ENCODE data around the gene FBXO5.

Gene FBXO5

GRCh38 chr6:152942319-152942869 lies 40.4 kb downstream of the FBXO5 start:
- Histone ChIP-seq H3K4me1 (ENCODE audit: control insufficient read depth, insufficient read depth, low read length) (no peaks in the 10 kb centered on the region), H3K4me3 (ENCODE audit: low read length) (no peak overlapping the region), H3K9ac (ENCODE audit: low read length) (no peak overlapping the region), H3K27me3 (ENCODE audit: control insufficient read depth, insufficient read depth, low read length) (no peaks in the 10 kb centered on the region), H3K36me3 (ENCODE audit: control insufficient read depth, insufficient read depth, low read length) (no peaks in the 10 kb centered on the region), H3K9me3 (ENCODE audit: control insufficient read depth, low read length) (no peaks in the 10 kb centered on the region)

- H3K36me3 ChIP-seq (ENCODE audit: control insufficient read depth, insufficient read depth, low read length) = no peaks in the 10 kb centered on the region
- H3K4me3 ChIP-seq (ENCODE audit: low read length) = no peak overlapping the region
- H3K27me3 ChIP-seq (ENCODE audit: control insufficient read depth, insufficient read depth, low read length) = no peaks in the 10 kb centered on the region
- no peaks in the 10 kb centered on the region for H3K9me3 ChIP-seq (ENCODE audit: control insufficient read depth, low read length)
- H3K9ac ChIP-seq (ENCODE audit: low read length) = no peak overlapping the region
- no peaks in the 10 kb centered on the region for H3K4me1 ChIP-seq (ENCODE audit: control insufficient read depth, insufficient read depth, low read length)
Measured at GRCh38 chr6:152941746-152942145, 41.1 kb downstream of the FBXO5 start.

- no peaks in the 10 kb centered on the region for H3K9me3 ChIP-seq (ENCODE audit: control insufficient read depth, low read length)
- H3K4me3 ChIP-seq (ENCODE audit: low read length) = no peak overlapping the region
- no peaks in the 10 kb centered on the region for H3K36me3 ChIP-seq (ENCODE audit: control insufficient read depth, insufficient read depth, low read length)
- no peaks in the 10 kb centered on the region for H3K27me3 ChIP-seq (ENCODE audit: control insufficient read depth, insufficient read depth, low read length)
- no peak overlapping the region for H3K9ac ChIP-seq (ENCODE audit: low read length)
- no peaks in the 10 kb centered on the region for H3K4me1 ChIP-seq (ENCODE audit: control insufficient read depth, insufficient read depth, low read length)
Measured at GRCh38 chr6:152932865-152933264, 50.0 kb downstream of the FBXO5 start.

GRCh38 chr6:152922706-152923105 lies 60.1 kb downstream of the FBXO5 start:
- Histone ChIP-seq H3K9me3 (ENCODE audit: control insufficient read depth, low read length) (no peaks in the 10 kb centered on the region), H3K4me3 (ENCODE audit: low read length) (no peak overlapping the region)

More at GRCh38 chr6:152922706-152923105, 60.1 kb downstream of the FBXO5 start:
- Histone ChIP-seq H3K27me3 (ENCODE audit: control insufficient read depth, insufficient read depth, low read length) (no peaks in the 10 kb centered on the region), H3K36me3 (ENCODE audit: control insufficient read depth, insufficient read depth, low read length) (no peaks in the 10 kb centered on the region), H3K9ac (ENCODE audit: low read length) (no peak overlapping the region), H3K4me1 (ENCODE audit: control insufficient read depth, insufficient read depth, low read length) (no peaks in the 10 kb centered on the region)

Data from mucosa of stomach (tissue), 1 donor.